ENCODE measurements around the gene RABGEF1. TPM values are rescaled to one million over a fixed set of nuclear protein-coding genes. Genes with fewer than 3 reads are reported as not detected.

RABGEF1 gene
- total and polyA plus RNA-seq, 2 experiments from 2014 or later: 14.7 to 17.5 TPM

DNA sequence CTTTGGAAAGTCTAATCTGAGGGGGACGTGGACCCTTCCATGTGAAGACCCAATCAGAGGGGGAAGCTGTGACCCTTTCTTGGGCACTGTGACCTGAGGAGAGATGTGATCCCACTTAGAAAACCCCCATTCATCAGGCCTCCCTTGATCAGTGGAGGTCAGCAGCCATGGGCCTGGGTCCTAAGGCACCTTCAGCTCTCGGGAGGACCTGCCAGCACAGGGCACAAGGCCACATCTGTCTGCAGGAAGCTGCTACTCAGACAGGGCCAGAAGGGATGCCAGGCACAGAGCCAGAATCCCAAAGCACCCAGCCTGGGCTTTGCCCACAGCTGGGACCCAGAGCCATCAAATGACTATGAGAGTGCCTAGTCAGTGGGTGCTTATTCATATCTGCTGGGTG lies 14.7 kb upstream of the RABGEF1 start (continued):
- TF ChIP-seq, protein P1, sequence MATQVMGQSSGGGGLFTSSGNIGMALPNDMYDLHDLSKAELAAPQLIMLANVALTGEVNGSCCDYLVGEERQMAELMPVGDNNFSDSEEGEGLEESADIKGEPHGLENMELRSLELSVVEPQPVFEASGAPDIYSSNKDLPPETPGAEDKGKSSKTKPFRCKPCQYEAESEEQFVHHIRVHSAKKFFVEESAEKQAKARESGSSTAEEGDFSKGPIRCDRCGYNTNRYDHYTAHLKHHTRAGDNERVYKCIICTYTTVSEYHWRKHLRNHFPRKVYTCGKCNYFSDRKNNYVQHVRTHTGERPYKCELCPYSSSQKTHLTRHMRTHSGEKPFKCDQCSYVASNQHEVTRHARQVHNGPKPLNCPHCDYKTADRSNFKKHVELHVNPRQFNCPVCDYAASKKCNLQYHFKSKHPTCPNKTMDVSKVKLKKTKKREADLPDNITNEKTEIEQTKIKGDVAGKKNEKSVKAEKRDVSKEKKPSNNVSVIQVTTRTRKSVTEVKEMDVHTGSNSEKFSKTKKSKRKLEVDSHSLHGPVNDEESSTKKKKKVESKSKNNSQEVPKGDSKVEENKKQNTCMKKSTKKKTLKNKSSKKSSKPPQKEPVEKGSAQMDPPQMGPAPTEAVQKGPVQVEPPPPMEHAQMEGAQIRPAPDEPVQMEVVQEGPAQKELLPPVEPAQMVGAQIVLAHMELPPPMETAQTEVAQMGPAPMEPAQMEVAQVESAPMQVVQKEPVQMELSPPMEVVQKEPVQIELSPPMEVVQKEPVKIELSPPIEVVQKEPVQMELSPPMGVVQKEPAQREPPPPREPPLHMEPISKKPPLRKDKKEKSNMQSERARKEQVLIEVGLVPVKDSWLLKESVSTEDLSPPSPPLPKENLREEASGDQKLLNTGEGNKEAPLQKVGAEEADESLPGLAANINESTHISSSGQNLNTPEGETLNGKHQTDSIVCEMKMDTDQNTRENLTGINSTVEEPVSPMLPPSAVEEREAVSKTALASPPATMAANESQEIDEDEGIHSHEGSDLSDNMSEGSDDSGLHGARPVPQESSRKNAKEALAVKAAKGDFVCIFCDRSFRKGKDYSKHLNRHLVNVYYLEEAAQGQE (IDR thresholded peaks at IDR 0.05; ENCODE audit: unreplicated experiment): no peak
- TF ChIP-seq EZH2phosphoT487 (IDR thresholded peaks at IDR 0.05; ENCODE audit: unreplicated experiment) (no peak), NANOG (IDR thresholded peaks at IDR 0.05; ENCODE audit: borderline replicate concordance) (no peak), POLR2AphosphoS5 (IDR thresholded peaks at IDR 0.05; ENCODE audit: low read depth) (no peak), CREB1 (CRISPR knock-in tag; IDR thresholded peaks at IDR 0.05; ENCODE audit: low read depth) (no peak), ZNF331 (CRISPR knock-in tag; IDR thresholded peaks at IDR 0.05; ENCODE audit: low read depth) (no peak)
- TF ChIP-seq, protein P2, sequence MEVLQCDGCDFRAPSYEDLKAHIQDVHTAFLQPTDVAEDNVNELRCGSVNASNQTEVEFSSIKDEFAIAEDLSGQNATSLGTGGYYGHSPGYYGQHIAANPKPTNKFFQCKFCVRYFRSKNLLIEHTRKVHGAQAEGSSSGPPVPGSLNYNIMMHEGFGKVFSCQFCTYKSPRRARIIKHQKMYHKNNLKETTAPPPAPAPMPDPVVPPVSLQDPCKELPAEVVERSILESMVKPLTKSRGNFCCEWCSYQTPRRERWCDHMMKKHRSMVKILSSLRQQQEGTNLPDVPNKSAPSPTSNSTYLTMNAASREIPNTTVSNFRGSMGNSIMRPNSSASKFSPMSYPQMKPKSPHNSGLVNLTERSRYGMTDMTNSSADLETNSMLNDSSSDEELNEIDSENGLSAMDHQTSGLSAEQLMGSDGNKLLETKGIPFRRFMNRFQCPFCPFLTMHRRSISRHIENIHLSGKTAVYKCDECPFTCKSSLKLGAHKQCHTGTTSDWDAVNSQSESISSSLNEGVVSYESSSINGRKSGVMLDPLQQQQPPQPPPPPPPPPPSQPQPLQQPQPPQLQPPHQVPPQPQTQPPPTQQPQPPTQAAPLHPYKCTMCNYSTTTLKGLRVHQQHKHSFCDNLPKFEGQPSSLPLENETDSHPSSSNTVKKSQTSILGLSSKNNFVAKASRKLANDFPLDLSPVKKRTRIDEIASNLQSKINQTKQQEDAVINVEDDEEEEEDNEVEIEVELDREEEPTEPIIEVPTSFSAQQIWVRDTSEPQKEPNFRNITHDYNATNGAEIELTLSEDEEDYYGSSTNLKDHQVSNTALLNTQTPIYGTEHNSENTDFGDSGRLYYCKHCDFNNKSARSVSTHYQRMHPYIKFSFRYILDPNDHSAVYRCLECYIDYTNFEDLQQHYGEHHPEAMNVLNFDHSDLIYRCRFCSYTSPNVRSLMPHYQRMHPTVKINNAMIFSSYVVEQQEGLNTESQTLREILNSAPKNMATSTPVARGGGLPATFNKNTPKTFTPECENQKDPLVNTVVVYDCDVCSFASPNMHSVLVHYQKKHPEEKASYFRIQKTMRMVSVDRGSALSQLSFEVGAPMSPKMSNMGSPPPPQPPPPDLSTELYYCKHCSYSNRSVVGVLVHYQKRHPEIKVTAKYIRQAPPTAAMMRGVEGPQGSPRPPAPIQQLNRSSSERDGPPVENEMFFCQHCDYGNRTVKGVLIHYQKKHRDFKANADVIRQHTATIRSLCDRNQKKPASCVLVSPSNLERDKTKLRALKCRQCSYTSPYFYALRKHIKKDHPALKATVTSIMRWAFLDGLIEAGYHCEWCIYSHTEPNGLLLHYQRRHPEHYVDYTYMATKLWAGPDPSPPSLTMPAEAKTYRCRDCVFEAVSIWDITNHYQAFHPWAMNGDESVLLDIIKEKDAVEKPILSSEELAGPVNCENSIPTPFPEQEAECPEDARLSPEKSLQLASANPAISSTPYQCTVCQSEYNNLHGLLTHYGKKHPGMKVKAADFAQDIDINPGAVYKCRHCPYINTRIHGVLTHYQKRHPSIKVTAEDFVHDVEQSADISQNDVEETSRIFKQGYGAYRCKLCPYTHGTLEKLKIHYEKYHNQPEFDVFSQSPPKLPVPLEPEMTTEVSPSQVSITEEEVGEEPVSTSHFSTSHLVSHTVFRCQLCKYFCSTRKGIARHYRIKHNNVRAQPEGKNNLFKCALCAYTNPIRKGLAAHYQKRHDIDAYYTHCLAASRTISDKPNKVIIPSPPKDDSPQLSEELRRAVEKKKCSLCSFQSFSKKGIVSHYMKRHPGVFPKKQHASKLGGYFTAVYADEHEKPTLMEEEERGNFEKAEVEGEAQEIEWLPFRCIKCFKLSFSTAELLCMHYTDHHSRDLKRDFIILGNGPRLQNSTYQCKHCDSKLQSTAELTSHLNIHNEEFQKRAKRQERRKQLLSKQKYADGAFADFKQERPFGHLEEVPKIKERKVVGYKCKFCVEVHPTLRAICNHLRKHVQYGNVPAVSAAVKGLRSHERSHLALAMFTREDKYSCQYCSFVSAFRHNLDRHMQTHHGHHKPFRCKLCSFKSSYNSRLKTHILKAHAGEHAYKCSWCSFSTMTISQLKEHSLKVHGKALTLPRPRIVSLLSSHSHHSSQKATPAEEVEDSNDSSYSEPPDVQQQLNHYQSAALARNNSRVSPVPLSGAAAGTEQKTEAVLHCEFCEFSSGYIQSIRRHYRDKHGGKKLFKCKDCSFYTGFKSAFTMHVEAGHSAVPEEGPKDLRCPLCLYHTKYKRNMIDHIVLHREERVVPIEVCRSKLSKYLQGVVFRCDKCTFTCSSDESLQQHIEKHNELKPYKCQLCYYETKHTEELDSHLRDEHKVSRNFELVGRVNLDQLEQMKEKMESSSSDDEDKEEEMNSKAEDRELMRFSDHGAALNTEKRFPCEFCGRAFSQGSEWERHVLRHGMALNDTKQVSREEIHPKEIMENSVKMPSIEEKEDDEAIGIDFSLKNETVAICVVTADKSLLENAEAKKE (CRISPR knock-in tag; IDR thresholded peaks at IDR 0.05): no peak
